Hair follicular keratinocyte (primary cell): ENCODE results near the gene SHOX. TPM values are rescaled to one million over a fixed set of nuclear protein-coding genes. Genes with fewer than 3 reads are reported as not detected.

Source experiments
- total RNA-seq: library from RNA; depleted of rRNA; stranded (reverse); fragments of >200 nt; gene quantifications from 2 replicates; pipeline ENCODE4 v1.2.3, GENCODE V29; 2015

Gene SHOX
- total RNA-seq = not detected in 2 replicates

DNA sequence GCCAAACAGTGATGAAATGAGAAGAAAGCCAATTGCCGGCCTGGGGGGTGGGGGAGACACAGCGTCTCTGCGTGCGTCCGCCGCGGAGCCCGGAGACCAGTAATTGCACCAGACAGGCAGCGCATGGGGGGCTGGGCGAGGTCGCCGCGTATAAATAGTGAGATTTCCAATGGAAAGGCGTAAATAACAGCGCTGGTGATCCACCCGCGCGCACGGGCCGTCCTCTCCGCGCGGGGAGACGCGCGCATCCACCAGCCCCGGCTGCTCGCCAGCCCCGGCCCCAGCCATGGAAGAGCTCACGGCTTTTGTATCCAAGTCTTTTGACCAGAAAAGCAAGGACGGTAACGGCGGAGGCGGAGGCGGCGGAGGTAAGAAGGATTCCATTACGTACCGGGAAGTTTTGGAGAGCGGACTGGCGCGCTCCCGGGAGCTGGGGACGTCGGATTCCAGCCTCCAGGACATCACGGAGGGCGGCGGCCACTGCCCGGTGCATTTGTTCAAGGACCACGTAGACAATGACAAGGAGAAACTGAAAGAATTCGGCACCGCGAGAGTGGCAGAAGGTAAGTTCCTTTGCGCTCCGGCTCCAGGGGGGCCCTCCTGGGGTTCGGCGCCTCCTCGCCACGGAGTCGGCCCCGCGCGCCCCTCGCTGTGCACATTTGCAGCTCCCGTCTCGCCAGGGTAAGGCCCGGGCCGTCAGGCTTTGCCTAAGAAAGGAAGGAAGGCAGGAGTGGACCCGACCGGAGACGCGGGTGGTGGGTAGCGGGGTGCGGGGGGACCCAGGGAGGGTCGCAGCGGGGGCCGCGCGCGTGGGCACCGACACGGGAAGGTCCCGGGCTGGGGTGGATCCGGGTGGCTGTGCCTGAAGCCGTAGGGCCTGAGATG is at the start of gene SHOX:
Gene SHOX (plus strand): TSS at position 180 of the 885 bp plus-strand sequence. CDS start 107 bp downstream, at position 287.

Other genes starting within 250 kb of the SHOX start
- 14.1 and 20.2 TPM in 2 replicates for gene PPP2R3B, start 243.9 kb upstream of the SHOX start, total RNA-seq